ENCODE data around the gene CACNA1C. TPM values are rescaled to one million over a fixed set of nuclear protein-coding genes. Genes with fewer than 3 reads are reported as not detected.

Gene CACNA1C
- total RNA-seq, 2 experiments from 2014 or later: 0.69 to 1.4 TPM

- no TSS peak for BruUV-seq (replicated peaks)
- DNase-seq (ENCODE audit: low spot score): no peak
- Histone ChIP-seq H3K79me2 (ENCODE audit: insufficient read depth, low read depth, low read length) (no peaks in the 10 kb centered on the region), H3K36me3 (ENCODE audit: insufficient read depth, low read length) (no peaks in the 10 kb centered on the region), H3K9me3 (ENCODE audit: low read length) (no peaks in the 10 kb centered on the region), H3K4me3 (ENCODE audit: low read depth, low read length, poor library complexity, severe bottlenecking) (no peak overlapping the region), H3K27ac (ENCODE audit: low read depth, low read length, poor library complexity, severe bottlenecking) (no peak overlapping the region), H4K20me1 (ENCODE audit: insufficient read depth, low read length) (no peaks in the 10 kb centered on the region), H3K4me2 (ENCODE audit: low read length) (no peak overlapping the region), H3K4me1 (ENCODE audit: insufficient read depth, low read length, poor library complexity, severe bottlenecking) (no peaks in the 10 kb centered on the region), H3K9me2 (ENCODE audit: insufficient read depth, low read length) (no peaks in the 10 kb centered on the region), H2AFZ (ENCODE audit: low read length) (no peak overlapping the region)
- ChIA-PET POLR2A (no interaction called here), CTCF (ENCODE audit: unreplicated experiment) (no interaction called here)
- intact Hi-C loops (cut with micrococcal nuclease; ENCODE audit: unreplicated experiment): loop anchor here (5.0 kb wide), 1 partner anchor 204 kb away; no protein-coding TSS in a partner anchor
- TF ChIP-seq EZH2phosphoT487 (IDR thresholded peaks at IDR 0.05; ENCODE audit: borderline replicate concordance, low read depth, low read length) (no peak), CTCF (conservative IDR thresholded peaks at IDR 0.05; ENCODE audit: low read length) (no peak)
Observed at GRCh38 chr12:2586156-2587038, 533.6 kb downstream of the CACNA1C start.

- H3K9me3 ChIP-seq (ENCODE audit: low read length): no peaks in the 10 kb centered on the region
- H3K79me2 ChIP-seq (ENCODE audit: insufficient read depth, low read depth, low read length): no peaks in the 10 kb centered on the region
- BruUV-seq (replicated peaks): no TSS peak
- no peak overlapping the region for H3K27ac ChIP-seq (ENCODE audit: low read depth, low read length, poor library complexity, severe bottlenecking)
- no peak overlapping the region for H2AFZ ChIP-seq (ENCODE audit: low read length)
- H3K4me3 ChIP-seq (ENCODE audit: low read depth, low read length, poor library complexity, severe bottlenecking): no peak overlapping the region
- DNase-seq (ENCODE audit: low spot score): no peak
- no peak overlapping the region for H3K4me2 ChIP-seq (ENCODE audit: low read length)
- intact Hi-C loops (cut with micrococcal nuclease; ENCODE audit: unreplicated experiment): loop anchor here (5.0 kb wide), 1 partner anchor 206 kb away; no protein-coding TSS in a partner anchor
- no peaks in the 10 kb centered on the region for H3K9me2 ChIP-seq (ENCODE audit: insufficient read depth, low read length)
- no peaks in the 10 kb centered on the region for H4K20me1 ChIP-seq (ENCODE audit: insufficient read depth, low read length)
- H3K36me3 ChIP-seq (ENCODE audit: insufficient read depth, low read length): no peaks in the 10 kb centered on the region
- no peak for TF ChIP-seq CTCF (conservative IDR thresholded peaks at IDR 0.05; ENCODE audit: low read length)
- no peak for TF ChIP-seq EZH2phosphoT487 (IDR thresholded peaks at IDR 0.05; ENCODE audit: borderline replicate concordance, low read depth, low read length)
- ChIA-PET POLR2A (no interaction called here), CTCF (ENCODE audit: unreplicated experiment) (no interaction called here)
- H3K4me1 ChIP-seq (ENCODE audit: insufficient read depth, low read length, poor library complexity, severe bottlenecking): no peaks in the 10 kb centered on the region
Observed at GRCh38 chr12:2588345-2588744, 535.6 kb downstream of the CACNA1C start.

GRCh38 chr12:2589381-2589780 is 536.6 kb downstream of the CACNA1C start:
- CTCF ChIA-PET (ENCODE audit: unreplicated experiment): no interaction called here
- no peak overlapping the region for H3K4me2 ChIP-seq (ENCODE audit: low read length)
- no peaks in the 10 kb centered on the region for H3K79me2 ChIP-seq (ENCODE audit: insufficient read depth, low read depth, low read length)
- H3K36me3 ChIP-seq (ENCODE audit: insufficient read depth, low read length): no peaks in the 10 kb centered on the region
- H3K27ac ChIP-seq (ENCODE audit: low read depth, low read length, poor library complexity, severe bottlenecking): no peak overlapping the region
- H3K9me3 ChIP-seq (ENCODE audit: low read length): no peaks in the 10 kb centered on the region
- TF ChIP-seq CTCF (conservative IDR thresholded peaks at IDR 0.05; ENCODE audit: low read length): no peak
- TF ChIP-seq EZH2phosphoT487 (IDR thresholded peaks at IDR 0.05; ENCODE audit: borderline replicate concordance, low read depth, low read length): no peak
- no peaks in the 10 kb centered on the region for H3K4me1 ChIP-seq (ENCODE audit: insufficient read depth, low read length, poor library complexity, severe bottlenecking)
- POLR2A ChIA-PET: no interaction called here
- H2AFZ ChIP-seq (ENCODE audit: low read length): no peak overlapping the region
- intact Hi-C loops (cut with micrococcal nuclease; ENCODE audit: unreplicated experiment): loop anchor here (5.0 kb wide), 1 partner anchor 207 kb away; no protein-coding TSS in a partner anchor
- no peaks in the 10 kb centered on the region for H3K9me2 ChIP-seq (ENCODE audit: insufficient read depth, low read length)
- no peaks in the 10 kb centered on the region for H4K20me1 ChIP-seq (ENCODE audit: insufficient read depth, low read length)
- no peak overlapping the region for H3K4me3 ChIP-seq (ENCODE audit: low read depth, low read length, poor library complexity, severe bottlenecking)
- no TSS peak for BruUV-seq (replicated peaks)
- no peak for DNase-seq (ENCODE audit: low spot score)
